ENCODE measurements around the gene SIN3A. TPM values are rescaled to one million over a fixed set of nuclear protein-coding genes. Genes with fewer than 3 reads are reported as not detected.

Gene SIN3A
- total RNA-seq, 4 donors from 2014 or later = 31.5 to 53.6 (median 35.2) TPM

DNA sequence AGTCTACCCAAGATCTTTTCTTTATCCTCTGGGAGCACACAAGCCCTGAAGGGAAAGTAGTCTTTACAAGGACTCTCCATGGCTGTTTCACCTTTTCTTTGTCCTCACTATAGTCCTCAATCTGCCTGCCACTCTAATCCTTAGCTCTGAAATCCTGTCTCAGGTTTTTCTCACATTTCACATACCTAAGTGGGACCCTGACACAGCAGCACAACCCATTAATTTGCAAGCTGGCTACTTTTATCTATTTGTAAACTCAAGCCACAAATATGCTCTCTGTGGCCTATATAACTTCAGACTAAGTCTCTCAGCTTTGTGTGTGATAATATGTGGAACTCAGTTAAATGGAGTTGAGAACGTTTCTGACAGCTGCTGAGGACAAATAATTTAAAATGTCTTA lies 19.8 kb downstream of the SIN3A start:
- Histone ChIP-seq H3K4me3 (no peak overlapping the region), H3K27me3 (no peaks in the 10 kb centered on the region), H3K9me3 (no peaks in the 10 kb centered on the region), H3K4me1 (no peaks in the 10 kb centered on the region), H3K36me3 (peaks cover 0 to 45% (median 0%) of the 10 kb centered on the region in 3 donors), H3K27ac (no peak overlapping the region)
- no peak for TF ChIP-seq POLR2A (IDR thresholded peaks at IDR 0.05)
- TF ChIP-seq, protein P1, sequence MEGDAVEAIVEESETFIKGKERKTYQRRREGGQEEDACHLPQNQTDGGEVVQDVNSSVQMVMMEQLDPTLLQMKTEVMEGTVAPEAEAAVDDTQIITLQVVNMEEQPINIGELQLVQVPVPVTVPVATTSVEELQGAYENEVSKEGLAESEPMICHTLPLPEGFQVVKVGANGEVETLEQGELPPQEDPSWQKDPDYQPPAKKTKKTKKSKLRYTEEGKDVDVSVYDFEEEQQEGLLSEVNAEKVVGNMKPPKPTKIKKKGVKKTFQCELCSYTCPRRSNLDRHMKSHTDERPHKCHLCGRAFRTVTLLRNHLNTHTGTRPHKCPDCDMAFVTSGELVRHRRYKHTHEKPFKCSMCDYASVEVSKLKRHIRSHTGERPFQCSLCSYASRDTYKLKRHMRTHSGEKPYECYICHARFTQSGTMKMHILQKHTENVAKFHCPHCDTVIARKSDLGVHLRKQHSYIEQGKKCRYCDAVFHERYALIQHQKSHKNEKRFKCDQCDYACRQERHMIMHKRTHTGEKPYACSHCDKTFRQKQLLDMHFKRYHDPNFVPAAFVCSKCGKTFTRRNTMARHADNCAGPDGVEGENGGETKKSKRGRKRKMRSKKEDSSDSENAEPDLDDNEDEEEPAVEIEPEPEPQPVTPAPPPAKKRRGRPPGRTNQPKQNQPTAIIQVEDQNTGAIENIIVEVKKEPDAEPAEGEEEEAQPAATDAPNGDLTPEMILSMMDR (IDR thresholded peaks at IDR 0.05) = no peak
- DNase-seq = no peak

DNA sequence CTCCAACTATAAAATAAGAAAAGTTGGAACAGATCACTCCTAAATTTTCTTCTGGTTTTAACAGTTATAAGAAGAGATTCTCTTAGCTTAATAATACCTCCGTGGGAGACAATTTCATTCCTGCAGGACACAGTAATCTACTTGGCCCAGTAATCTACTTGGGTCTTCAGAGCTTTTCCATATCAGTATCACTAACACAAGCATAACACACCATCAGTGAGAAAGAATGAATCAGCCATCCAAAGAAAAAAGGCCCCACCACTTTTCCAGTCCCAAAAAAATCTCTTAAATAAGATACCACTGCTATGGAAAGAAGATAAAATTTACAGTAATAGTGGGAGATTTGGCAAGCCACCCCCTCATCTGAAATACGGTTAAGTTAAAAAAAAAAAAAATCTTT lies 20.2 kb downstream of the SIN3A start:
- TF ChIP-seq, protein P1 (IDR thresholded peaks at IDR 0.05) = no peak
- TF ChIP-seq POLR2A (IDR thresholded peaks at IDR 0.05) = no peak
- no peak overlapping the region for H3K27ac ChIP-seq
- no peaks in the 10 kb centered on the region for H3K9me3 ChIP-seq
- no peaks in the 10 kb centered on the region for H3K27me3 ChIP-seq
- no peaks in the 10 kb centered on the region for H3K4me1 ChIP-seq
- H3K36me3 ChIP-seq = peaks cover 0 to 48% (median 0%) of the 10 kb centered on the region in 3 donors
- no peak overlapping the region for H3K4me3 ChIP-seq
- DNase-seq = no peak

DNA sequence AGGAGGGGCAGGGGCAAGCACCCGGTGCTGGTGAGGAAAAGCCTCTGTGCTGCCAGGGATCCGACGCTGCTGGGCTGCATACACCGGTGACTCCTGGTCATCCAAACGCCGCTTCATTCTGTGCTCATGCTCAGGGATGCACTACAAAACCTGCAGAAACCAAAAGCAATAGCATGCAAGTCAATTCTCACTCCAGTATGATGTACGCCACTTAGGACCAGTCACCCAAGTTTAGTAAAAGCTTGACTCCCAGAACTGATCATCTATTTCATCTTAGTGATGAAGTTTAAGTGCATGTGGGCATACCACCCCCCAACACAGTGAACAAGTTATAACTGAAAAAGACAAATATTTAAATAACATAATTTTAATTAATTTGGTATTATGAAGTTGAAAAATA lies 21.2 kb downstream of the SIN3A start:
- Histone ChIP-seq H3K4me3 (no peak overlapping the region), H3K27ac (no peak overlapping the region), H3K27me3 (no peaks in the 10 kb centered on the region), H3K36me3 (peaks cover 0 to 43% (median 0%) of the 10 kb centered on the region in 3 donors), H3K9me3 (no peaks in the 10 kb centered on the region), H3K4me1 (no peaks in the 10 kb centered on the region)
- DNase-seq = no peak
- TF ChIP-seq, protein P1 (IDR thresholded peaks at IDR 0.05) = no peak
- TF ChIP-seq POLR2A (IDR thresholded peaks at IDR 0.05) = no peak

DNA sequence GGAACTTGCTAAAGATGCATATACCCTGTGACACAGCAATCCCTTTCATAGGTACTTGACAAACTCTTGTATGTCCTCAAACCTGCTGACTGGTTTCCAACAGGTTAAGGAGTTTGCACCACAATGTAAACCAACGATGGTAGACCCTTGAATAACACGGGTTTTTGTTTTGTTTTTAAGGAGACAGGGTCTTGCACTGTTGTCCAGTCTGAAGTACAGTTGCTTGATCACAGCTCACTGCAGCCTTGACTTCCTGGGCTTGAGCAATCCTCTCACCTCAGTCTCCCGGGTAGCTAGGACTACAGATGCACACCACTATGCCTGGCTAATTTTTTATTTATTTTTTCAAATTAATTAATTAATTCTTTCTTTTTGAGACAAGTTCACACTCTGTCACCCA lies 23.3 kb downstream of the SIN3A start:
- no peak for TF ChIP-seq POLR2A (IDR thresholded peaks at IDR 0.05)
- TF ChIP-seq, protein P1 (IDR thresholded peaks at IDR 0.05) = no peak
- Histone ChIP-seq H3K36me3 (peaks cover 0 to 53% (median 0%) of the 10 kb centered on the region in 3 donors), H3K27ac (no peak overlapping the region), H3K27me3 (no peaks in the 10 kb centered on the region), H3K4me1 (no peaks in the 10 kb centered on the region), H3K4me3 (no peak overlapping the region), H3K9me3 (no peaks in the 10 kb centered on the region)
- no peak for DNase-seq

DNA sequence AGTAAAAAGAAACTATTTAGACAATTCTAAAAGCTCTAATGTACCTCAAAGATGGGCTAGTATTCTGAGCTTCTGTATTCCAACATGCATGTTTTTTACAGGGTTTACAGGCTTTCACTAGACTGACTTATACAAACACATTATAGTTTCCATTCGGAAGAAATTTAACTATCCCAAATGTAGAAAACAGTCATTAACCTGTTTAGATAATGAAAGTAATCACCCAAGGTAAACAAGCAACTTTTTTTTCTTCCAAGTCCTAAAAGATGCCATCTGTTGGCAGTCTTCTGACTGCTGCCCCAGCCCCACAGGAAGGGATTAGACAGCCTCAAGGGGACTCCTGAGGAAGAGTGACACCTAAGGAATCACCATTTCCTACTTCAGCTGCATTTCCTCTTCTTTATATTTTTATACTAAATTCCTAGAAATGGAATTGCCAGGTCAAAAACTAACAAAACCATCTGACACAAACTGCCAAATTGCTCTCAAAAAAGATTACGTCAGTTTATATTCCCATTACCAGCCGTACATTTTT lies 25.5 kb downstream of the SIN3A start:
- TF ChIP-seq POLR2A (IDR thresholded peaks at IDR 0.05) = no peak
- TF ChIP-seq, protein P1 (IDR thresholded peaks at IDR 0.05) = no peak
- H3K27ac ChIP-seq = no peak overlapping the region
- H3K4me1 ChIP-seq = no peaks in the 10 kb centered on the region
- H3K27me3 ChIP-seq = no peaks in the 10 kb centered on the region
- H3K9me3 ChIP-seq = no peaks in the 10 kb centered on the region
- DNase-seq = no peak
- H3K4me3 ChIP-seq = no peak overlapping the region
- peaks cover 0 to 74% (median 0%) of the 10 kb centered on the region in 3 donors for H3K36me3 ChIP-seq

DNA sequence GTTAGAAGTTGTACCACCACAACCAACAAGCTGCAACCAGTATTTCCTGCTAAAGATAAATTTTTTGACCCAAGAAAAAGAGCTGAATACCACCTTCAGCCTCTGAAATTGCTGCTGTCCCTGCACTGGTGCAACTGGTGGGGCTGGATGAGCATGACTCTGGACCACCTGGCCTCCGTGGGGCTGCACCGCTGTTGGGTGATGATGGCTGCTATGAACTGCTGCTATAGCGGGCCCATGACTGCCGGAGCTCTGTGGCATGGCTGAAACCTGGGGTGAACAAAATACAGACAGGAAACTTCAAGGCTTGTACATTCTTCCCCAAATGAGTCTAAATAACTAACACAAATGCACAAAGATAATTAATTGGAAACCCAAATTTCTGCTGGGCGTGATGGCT lies 28.9 kb downstream of the SIN3A start:
- H3K9me3 ChIP-seq = no peaks in the 10 kb centered on the region
- no peaks in the 10 kb centered on the region for H3K27me3 ChIP-seq
- peaks cover 0 to 72% (median 0%) of the 10 kb centered on the region in 3 donors for H3K36me3 ChIP-seq
- TF ChIP-seq POLR2A (IDR thresholded peaks at IDR 0.05) = no peak
- TF ChIP-seq, protein P1 (IDR thresholded peaks at IDR 0.05) = no peak
- DNase-seq = no peak
- H3K4me3 ChIP-seq = no peak overlapping the region
- no peak overlapping the region for H3K27ac ChIP-seq
- H3K4me1 ChIP-seq = no peaks in the 10 kb centered on the region

Data from Peyer's patch (tissue), 4 donors.